NCI-H460 (cell line): Measurements from ENCODE around the gene TNFRSF12A. TPM values are rescaled to one million over a fixed set of nuclear protein-coding genes. Genes with fewer than 3 reads are reported as not detected.

Experiments
- DNase-seq: peaks from one replicate; pipeline ENCODE4 v3.0.0-alpha.2; 2016; ENCODE audit warnings: low read depth; ENCODE audit errors: extremely low read depth
- total RNA-seq: library from RNA; depleted of rRNA; stranded (reverse); fragments of >200 nt; shearing (Covaris generic); gene quantifications from 2 replicates; pipeline ENCODE4 v1.2.3, GENCODE V29; 2014

Gene TNFRSF12A
- total RNA-seq, 1 experiment from 2014 or later = 249 TPM

DNA sequence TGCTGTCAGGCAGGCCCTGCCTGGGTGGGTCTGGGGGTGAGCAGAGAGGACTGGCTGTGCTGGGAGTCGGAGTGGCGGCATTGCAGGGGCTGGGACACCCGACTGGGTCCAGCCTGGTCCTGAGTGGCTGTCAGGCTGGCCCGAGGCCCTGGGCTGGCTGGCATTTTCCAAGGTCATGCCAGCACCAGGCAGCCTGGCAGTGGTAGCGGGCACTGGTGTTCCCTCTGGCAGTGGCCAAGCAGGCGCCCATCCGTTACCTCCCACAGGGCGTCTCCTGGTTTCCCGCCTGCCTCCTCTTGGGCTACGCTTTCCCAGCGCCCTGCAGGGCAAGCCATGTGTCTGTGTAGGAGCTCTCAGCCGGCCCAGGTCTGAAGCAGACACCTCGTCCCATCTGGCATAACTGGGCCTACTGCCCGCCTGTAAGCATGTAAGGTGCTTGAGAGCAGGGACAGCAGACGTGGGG lies 34.2 kb upstream of the TNFRSF12A start:
- no peak for DNase-seq

DNA sequence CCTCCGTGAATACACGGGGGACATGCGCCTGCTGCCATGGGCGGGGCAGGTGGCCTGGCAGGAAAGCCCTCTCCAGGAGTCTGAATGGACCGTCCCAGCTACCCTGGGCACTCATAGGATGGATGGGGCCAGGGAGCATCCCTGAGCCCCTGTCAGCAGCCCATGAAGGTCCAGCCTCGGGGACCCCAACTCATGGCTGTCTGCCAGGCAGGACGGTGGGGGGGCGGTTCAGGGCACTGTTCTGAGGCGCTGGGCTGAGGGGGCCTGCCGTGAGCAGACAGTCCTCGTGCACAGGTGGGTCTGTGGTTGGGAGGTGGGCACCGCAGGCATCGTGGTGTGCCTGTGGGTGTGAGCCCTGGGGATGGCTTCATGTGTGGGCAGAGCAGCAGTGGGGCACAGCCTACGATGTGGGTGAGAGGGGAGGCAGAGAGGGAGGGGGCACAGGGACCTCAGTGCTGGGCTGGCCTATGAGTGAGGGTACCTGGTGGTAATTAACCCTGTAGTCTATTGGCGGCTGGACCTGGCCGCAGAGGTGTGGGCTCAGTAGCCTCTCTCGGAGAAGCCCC lies 33.5 kb upstream of the TNFRSF12A start:
- no peak for DNase-seq

DNA sequence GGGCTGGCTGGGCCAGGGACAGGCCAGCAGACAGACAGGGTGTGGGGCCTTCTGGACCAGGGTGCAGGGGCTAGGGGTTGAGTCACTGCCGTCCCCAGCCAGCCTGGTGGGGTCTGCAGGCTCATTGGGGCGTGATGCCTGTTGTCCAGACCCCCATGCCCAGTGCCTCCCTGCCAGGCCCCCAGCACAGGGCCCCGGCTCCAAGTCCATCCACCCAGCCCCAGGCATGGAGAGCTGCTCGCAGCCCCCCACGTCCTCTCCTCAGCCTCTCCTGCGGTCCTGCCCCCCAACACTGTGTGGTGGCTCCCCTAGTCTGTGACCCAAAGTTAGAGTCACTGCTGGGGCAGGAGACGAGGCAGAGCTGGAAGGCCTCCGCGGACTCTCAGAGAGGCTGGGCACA lies 32.9 kb upstream of the TNFRSF12A start:
- no peak for DNase-seq

DNA sequence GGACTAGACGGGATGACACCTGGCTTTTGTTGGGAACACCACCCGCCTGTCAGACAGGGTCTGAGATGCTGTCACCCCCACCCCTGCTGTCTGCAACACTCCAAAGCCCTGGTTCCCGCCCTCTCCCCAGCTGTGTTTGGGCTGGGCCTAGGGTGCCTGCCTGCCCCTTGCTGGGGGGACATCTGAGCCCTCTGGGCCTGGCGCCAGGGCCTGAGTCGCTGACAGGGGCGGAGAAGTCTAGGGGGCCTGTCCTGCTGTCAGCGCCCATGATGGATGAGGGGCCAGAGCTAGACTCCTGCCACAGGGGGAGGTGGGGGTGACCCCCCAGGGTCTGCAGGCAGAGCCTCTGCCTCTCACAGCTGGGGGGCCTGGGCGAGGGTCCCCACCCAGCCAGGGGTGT lies 32.3 kb upstream of the TNFRSF12A start:
- no peak for DNase-seq

DNA sequence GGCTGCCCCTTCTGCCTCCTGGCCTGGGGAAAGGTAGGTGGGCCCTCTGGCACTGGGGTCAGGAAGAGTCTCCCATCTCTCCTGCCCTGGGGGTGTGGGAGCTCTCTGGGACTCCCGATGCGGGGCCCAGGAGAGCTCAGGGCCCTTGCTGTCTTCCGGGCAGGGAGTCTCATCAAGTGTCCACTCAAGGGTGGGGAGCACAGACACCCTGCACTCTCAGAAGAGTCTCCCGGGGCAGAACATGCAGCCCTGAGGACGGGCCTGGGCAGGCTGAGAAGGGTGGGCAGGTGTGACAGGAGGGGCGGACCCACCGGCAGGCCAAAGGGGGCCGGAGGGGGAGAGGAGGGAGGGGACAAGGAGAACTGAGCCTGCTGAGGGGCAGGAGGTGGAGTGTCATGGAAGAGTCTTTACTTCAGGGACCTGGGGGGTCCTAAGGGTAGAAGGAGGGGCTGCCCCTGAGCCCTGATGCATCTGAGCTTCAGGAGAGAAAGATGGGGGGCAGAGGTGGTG lies 31.5 kb upstream of the TNFRSF12A start:
- DNase-seq = no peak

DNA sequence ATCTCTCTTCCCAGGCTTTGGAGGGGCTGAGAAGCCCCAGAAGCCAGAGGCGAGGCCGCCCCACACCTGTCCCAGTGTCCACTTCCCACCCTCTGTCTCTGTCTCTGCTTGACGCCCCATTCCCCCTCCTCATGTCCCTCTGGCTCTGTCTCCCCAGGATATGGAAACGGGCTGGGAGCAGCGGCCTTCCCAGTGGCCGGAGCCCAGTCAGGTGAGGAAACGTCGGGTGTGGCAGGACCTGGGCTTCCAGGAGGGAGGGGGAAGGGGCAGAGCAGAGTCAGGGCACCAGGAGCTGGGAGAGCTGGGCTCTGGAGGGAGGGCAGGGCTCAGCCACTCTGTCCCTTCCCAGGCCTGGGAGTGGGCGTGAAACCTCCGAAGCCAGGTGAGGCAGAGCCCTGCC lies 29.3 kb upstream of the TNFRSF12A start:
- no peak for DNase-seq

DNA sequence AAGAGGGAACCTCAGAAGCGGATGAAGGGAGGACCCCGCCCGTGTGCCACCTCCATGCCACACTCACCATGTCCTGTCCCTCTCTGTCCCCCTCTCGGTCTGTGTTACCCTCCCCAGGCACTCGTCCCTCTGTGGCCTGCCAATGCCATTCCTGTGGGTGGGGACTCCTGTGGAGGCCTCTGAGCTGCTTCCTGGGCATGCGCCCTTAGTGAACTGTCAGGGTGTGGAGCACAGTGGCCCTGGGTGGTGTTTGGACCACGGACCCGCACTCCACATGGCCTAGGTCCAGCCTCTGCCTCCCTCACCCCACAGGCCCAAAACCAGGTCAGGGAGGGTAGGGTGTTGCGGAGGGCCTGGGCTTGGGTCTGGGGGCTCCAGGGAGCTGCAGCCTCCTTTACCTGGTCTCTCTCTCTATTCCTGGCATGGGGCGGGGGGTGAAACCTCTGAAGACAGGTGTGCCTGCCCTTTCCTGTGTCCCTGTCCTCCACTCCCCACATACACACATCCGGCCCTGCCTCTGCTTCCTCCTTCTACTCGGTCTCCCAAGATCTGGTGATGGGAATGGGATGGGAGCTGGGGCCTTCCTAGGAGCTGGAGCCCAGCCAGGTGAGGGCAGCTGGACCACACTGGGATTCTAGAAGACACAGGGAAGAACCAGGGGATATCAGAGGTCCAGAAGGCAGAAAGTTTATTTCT lies 28.5 kb upstream of the TNFRSF12A start:
- DNase-seq = no peak

DNA sequence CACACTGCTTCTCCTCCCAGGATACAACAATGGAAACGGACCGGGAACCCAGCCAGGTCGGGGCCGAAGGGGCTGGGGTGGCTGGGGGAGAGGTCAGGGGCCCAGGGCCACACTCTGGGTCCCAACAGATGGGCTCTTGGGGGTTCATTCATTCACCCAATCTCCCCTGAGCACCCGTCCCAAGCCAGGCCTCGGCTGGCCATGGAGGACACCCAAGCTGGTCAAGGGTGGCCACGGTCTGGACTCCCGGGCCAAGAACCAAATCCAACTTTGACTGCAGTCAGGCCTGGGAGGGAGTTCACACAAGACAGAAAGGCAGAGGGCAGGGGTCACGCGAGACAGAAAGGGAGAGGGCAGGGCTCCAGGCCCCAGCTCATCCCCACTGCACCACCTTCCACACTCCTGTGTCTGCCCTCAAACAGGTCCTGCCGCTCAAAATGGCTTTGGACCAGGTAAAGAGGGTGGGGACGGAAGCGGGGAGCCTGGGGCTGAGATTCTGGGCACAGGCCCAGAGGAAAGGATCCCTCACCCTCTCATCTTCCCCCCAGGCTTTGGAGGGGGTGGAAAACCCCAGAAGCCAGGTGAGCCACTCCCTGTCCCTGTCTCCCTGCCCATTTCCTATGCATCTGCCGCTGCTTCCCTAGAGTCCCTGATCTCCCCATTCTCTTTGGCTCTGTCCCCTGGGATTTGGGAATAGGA lies 27.6 kb upstream of the TNFRSF12A start:
- no peak for DNase-seq

DNA sequence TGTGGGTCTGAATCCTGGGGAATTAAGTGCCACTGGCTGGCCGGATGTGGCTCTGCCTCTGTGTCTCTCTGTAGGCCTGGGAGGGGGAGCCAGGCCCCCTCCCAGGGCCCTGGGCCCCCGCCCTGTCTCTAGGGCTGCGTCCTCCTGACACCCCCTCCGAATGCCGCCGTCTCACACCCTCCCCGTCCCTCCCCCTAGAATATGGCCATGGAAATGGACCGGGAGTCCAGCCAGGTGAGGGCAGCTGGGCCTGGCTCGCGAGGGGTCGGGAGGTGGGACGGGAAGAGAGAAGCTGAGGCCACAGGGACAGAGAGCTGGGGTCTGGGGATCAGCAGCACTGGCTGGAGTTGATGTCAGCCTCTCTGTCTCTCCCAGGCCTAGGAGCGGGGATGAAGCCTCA lies 23.9 kb upstream of the TNFRSF12A start:
- no peak for DNase-seq

DNA sequence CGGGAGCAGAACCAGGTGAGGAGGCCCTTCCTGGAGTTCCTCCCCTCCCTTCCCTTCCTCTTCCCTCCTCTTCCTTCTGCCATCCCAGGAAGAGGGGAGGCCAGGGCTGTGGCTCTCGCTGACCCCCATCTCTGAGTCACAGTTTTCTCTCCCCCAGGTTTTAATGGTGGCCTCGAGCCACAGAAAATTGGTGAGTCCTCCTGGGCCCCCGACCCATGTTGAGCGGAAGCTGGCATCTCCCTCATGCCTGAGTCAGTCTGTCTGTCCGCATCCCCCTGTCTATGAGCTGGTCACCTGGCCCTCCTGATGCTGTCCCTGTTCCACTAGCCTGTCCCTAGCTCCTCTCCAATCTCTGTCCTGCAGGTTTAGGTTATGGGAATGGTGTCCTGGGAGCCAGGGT lies 20.2 kb upstream of the TNFRSF12A start:
- no peak for DNase-seq

DNA sequence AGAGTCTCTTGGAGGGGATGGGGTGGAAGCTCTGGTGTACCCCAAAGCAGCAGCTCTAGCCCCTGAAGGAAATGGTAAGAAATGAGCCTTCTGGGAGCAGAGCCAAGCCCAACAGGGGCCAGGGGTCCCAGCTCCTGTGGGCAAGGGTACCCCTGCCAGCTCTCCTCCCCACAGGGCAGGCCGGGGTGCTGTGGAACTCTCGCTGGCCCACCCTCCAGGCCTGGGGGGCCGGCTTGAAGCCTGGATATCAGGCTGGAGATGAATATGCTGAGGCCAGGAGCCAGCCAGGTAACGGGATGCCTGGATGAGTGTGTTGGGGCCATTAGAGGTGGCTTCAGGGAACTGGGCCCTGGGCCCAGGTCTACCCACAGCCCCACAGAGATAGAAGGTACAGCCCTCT lies 19.6 kb upstream of the TNFRSF12A start:
- no peak for DNase-seq

DNA sequence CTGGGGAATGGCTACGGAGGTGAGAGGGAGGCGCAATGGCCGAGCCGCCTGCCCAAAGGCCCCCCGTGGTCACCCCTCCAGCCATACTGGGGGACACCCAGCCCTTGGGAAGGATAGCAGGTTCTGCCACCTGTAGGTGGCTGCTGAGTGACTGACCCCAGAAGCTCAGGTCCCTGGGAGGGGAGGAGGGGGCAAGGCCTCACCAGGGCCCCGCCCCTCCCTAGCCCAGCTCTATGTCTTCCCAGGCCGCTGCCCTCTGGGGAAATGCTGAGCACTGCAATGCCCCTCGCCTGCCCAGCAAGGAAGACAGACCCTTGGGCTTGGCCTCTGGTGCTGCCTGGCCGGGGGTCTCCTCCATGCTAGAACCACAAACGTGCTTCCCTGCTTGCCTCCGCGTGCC lies 18.9 kb upstream of the TNFRSF12A start:
- DNase-seq = no peak

DNA sequence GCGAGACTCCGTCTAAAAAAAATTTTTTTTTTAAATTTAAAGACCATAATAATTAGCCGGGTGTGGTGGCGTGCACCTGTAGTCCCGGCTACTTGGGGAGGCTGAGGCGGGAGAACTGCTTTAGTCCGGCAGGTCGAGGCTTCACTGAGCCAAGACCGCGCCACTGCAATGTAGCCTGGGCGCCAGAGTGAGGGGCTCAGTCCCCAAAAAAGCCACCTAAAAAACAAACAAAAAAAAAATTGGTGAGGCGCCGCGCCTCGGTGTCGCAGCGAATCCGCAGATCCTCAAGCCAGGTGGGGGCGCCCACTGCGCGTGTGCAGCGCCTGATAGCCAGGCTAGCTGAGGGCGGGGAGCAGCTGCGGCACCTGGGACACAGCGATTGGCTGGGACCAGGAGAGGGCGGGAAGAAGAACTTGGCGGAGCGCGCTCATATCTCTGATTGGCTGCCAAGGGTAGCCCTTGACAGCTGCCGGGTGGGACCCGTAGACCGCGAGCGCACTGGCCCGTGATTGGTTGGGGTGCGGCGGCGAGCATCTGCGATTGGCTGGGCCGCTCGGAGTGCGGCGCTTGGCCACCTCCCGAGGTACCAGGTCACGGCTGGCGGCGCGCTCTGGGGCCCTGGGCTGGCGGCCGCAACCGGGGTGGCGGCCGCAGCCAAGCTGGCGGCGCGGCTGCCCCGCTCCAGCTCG lies 16.4 kb upstream of the TNFRSF12A start:
- DNase-seq = peak; percentile 99

DNA sequence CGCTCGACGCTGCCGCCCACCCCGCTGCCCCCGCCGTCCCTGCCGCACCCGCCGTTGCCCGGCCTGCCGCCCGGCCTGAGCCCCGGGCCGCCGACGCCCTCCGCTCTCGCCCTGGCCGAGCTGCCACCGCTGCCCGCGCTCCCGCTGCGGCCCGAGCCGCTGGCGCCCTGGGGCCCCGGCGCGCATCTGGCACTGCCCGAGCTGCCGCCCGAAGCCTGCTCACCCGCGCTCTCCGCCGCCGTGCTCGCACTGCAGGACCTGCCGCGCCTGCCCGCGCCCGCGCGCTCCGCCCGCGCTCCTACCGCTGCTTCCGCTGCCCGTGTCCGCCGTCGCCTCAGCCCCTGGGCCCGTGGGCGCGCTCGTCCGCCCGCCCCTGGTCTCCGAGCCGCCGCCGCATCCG lies 15.8 kb upstream of the TNFRSF12A start:
- DNase-seq = no peak

DNA sequence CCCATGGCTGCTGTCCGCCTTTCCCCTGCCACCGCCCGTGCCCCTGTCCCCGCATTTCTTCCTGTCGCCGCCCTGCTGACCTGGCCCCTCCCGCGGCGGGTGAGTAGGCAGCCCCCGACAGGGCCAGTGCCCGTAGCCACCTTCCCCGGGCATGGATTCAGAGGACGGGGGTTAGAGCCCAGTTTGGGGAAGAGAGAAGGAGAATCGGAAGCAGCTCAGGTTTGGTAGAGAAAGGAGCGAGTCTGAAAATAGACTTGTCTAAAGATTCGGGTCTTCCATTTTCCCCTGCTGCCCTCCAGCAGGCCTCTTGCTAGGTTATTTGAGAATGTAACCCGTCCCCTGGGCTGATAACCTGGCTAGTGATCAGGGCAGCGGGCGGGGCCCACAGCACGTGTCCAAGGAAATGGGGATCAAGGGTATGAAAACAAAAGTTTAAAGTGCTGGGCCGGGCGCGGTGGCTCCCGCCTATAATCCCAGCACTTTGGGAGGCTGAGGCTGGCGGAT lies 15.3 kb upstream of the TNFRSF12A start:
- DNase-seq = no peak

DNA sequence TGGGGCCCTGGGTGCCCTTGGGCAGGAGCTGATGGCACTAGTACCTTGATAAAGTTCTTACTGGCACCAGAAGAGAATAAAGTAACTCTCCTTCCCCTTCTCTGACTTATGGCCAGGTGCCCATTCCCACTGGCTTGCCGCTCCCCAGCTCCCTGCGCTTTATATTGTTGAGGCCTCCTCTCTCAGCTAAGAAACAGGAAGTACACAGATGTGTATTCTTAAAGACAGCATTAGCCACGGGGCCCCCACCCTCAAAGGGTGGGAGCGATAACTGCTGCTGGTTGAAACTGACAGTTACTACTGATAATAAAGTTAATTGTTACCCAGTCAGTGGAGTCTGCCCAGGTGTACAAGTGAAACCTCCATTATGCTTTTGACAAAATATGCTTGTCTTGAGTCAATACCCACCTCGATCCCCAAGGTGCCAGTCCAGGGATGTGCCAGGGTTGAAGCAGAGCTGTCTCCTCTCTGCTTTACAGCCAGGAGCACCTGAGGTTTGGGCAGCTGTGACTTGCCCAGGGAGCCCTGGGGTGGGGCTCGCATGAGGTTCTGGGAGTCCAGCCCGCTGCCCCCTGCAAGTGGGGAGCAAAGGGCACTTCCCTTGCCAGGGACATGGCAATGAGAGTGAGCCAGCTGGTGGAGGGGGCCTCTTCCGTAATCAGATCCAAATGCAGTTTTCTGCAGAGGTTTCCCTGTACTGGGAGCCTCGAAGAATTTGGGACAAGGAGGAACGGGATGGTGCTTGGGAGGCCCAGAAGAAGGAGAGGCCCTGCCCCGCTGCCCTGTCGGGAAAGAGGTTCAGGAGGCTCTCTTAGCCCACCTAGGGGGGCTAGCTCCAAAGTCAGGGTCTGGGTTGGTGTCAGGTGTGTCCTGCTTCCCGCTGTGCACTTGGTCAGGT lies 12.9 kb upstream of the TNFRSF12A start:
- DNase-seq = no peak

DNA sequence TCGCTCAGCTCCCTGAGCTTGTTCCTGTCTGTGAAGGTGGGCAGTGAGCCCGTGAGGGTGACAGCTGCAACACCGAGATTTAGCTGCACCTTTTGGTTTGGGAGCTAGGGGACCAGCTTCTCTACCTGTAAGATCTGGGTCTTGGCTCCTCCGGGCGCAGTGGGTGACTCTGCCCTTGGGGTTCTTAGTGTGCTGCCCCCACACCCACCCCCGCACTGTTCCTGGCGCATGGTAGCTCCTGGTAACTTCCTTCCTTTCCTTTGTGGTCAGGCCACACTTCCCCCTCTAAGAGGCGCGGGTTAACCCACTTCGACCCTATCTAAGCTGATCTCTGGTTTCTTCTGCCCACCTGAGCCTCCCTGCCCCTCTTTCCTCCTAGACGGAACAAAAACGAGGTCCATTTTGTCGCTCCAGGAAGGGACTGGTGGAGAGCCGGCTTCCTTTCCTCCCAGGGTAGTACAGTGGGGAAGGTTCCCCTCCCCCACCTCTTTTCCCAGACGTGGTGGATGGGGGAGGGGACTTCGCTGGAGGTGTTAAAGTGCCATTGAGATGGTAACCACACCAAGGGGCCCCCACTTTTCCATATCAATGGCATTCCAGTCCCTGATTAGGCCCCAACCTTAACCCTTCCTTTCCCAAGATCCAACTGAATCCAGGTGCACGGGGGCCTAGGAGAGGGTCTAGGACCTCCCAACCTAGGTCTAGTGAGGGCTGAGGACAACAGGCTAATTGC lies 12.0 kb upstream of the TNFRSF12A start:
- no peak for DNase-seq

DNA sequence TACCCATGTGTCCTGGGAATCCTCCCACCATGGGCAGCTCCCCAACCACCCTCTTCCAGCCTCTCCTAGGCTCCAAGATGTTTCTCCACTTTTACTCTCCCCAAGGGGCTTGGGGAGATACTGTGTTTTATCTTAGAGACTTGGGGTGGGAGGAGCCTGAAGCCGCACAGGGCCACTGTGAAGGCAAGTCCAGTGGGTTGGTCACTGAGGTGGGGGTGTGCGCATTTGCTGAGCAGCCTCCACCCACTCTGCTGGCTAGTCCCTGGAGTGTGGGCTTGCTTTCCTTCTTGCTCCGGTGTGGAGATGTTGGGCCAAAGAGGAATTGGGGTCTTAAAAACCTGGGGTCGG lies 11.5 kb upstream of the TNFRSF12A start:
- DNase-seq = no peak

DNA sequence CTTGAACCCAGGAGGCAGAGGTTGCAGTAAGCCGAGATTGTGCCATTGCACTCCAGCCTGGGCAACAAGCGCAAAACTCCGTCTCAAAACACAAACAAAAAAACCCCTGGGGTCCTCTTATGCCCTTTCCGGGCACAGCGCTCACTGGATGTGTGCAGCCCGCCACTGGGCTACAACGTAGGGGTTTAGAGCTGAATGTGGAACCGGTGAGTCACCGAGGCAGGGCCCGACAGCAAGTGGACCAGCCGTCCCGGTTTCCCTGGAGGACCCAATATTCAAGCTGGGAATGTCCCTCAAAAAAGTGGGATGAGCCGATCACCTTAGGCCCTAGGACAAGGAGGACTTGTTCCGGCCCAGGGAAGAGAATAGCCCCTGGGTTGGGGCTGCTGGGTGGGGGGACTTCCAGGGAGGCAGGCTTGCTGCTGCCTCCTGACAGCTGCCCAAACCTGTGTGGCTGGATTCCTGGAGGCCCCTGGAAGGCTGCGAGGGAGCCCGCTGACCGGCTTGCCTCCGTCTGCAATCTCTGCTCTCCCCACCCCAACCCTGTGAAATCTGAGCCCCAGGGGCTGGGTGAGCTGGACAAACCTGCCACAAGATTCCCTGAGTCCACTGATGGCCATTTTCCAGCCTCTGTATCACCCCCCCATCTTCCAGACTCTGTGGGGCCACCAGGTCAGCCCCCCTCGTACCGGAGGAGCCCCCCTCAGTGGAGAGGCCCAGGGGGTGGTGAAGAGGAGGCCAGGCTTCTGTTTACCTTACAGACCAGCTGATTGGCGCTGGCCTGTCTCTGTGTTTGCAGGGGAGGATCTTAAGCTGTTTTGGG lies 10.4 kb upstream of the TNFRSF12A start:
- no peak for DNase-seq
